Neural progenitor cell (in vitro differentiated cells): ENCODE results near the gene ISM1. TPM values are rescaled to one million over a fixed set of nuclear protein-coding genes. Genes with fewer than 3 reads are reported as not detected.

ENCODE experiments used
- DNase-seq: peaks from one replicate; pipeline ENCODE4 v3.0.0-alpha.2; 2016; ENCODE audit warnings: low spot score
- H2AFZ ChIP-seq: fragments of 200-600 bp; sonication (generic); replicated peaks from 2 replicates; pipeline ENCODE4 v1.6.1; 2016; ENCODE audit warnings: antibody characterized with exemption
- H3F3A ChIP-seq: fragments of 200-600 bp; sonication (generic); 2 replicates; pipeline ENCODE4 v1.6.1; 2016; ENCODE audit warnings: antibody characterized with exemption, low read depth
- H3K27ac ChIP-seq: fragments of 200-600 bp; sonication (generic); 2 replicates; pipeline ENCODE4 v1.5.1; 2016; ENCODE audit warnings: mild to moderate bottlenecking
- H3K27me3 ChIP-seq: fragments of 200-600 bp; sonication (generic); 2 replicates; pipeline ENCODE4 v1.6.1; 2016; ENCODE audit warnings: mild to moderate bottlenecking, moderate library complexity
- H3K36me3 ChIP-seq: fragments of 200-600 bp; sonication (generic); 2 replicates; pipeline ENCODE4 v1.5.1; 2016
- H3K4me1 ChIP-seq: fragments of 200-600 bp; sonication (generic); 2 replicates; pipeline ENCODE4 v1.6.1; 2016; ENCODE audit warnings: mixed run types
- H3K4me2 ChIP-seq: fragments of 200-600 bp; sonication (generic); 2 replicates; pipeline ENCODE4 v1.6.1; 2016
- H3K4me3 ChIP-seq: fragments of 200-600 bp; sonication (generic); 2 replicates; pipeline ENCODE4 v1.5.1; 2016
- H3K79me2 ChIP-seq: fragments of 200-600 bp; sonication (generic); 2 replicates; pipeline ENCODE4 v1.6.1; 2016; ENCODE audit warnings: low read depth
- H3K9ac ChIP-seq: fragments of 200-600 bp; sonication (generic); 2 replicates; pipeline ENCODE4 v1.6.1; 2016
- H3K9me3 ChIP-seq: fragments of 200-600 bp; sonication (generic); 2 replicates; pipeline ENCODE4 v1.5.1; 2016; ENCODE audit warnings: low read depth
- H4K20me1 ChIP-seq: fragments of 200-600 bp; sonication (generic); 2 replicates; pipeline ENCODE4 v1.6.1; 2016; ENCODE audit warnings: low read depth
- H3K27ac Mint-ChIP-seq: 3 replicates; pipeline ENCODE4 v1.8.0; 2021; ENCODE audit warnings: mixed read lengths
- H3K27me3 Mint-ChIP-seq: 2 replicates; pipeline ENCODE4 v1.8.0; 2022; ENCODE audit warnings: low read depth, mild to moderate bottlenecking, inconsistent platforms, moderate library complexity, mixed read lengths; ENCODE audit not compliant: insufficient read depth
- H3K36me3 Mint-ChIP-seq: 3 replicates; pipeline ENCODE4 v1.8.0; 2021; ENCODE audit warnings: mixed read lengths
- H3K4me1 Mint-ChIP-seq: 3 replicates; pipeline ENCODE4 v1.8.0; 2021; ENCODE audit warnings: mixed read lengths
- H3K4me3 Mint-ChIP-seq: 3 replicates; pipeline ENCODE4 v1.8.0; 2021; ENCODE audit warnings: mild to moderate bottlenecking, moderate library complexity, mixed read lengths
- H3K9me3 Mint-ChIP-seq: 3 replicates; pipeline ENCODE4 v1.8.0; 2020; ENCODE audit warnings: mixed read lengths
- EZH2 ChIP-seq: fragments of 200-600 bp; sonication (generic); IDR thresholded peaks from 2 replicates; pipeline ENCODE4 v1.6.1; 2017; ENCODE audit warnings: antibody characterized with exemption, mild to moderate bottlenecking, moderate library complexity
- EZH2phosphoT487 ChIP-seq: fragments of 200-600 bp; sonication (generic); IDR thresholded peaks from 2 replicates; pipeline ENCODE4 v1.6.1; 2017; ENCODE audit warnings: antibody characterized with exemption
- total RNA-seq: library from RNA; depleted of rRNA; stranded (reverse); fragments of >200 nt; gene quantifications from 2 replicates; pipeline ENCODE4 v1.2.3, GENCODE V29; 2015; ENCODE audit warnings: low replicate concordance
- TF ChIP-seq, protein P1 (sequence below): fragments of 200-600 bp; sonication (generic); IDR thresholded peaks from 2 replicates; pipeline ENCODE4 v1.5.1; 2017; ENCODE audit warnings: antibody characterized with exemption, mild to moderate bottlenecking

ISM1 gene
- total RNA-seq, 1 donor from 2014 or later, result not detected

DNA sequence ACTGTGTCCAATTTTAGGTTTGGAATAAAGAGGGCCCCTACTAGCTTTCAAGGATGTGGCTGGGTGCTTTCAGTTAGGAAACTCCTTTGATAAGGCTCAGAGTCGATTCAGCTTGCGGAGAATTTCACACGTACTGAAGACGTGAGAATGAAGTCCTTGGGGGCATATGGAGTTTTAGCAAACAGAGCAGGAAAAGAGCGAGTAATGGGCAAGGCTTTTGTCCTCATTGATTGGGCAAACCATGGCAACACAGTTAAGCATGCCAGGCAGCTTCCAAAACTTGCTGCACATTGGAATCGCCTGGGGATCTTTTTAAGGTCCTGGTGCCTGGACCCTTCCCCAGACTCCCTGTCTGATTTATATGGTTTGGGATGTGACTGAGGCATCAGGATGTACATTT is 29.2 kb downstream of the ISM1 start:
- Histone ChIP-seq H3K4me1 (no peaks in the 10 kb centered on the region), H3K79me2 (no peaks in the 10 kb centered on the region), H2AFZ (no peak overlapping the region), H3K27me3 (no peaks in the 10 kb centered on the region), H3F3A (no peaks in the 10 kb centered on the region), H3K27ac (no peak overlapping the region), H3K9me3 (no peaks in the 10 kb centered on the region), H4K20me1 (no peaks in the 10 kb centered on the region), H3K9ac (no peak overlapping the region), H3K4me2 (no peak overlapping the region), H3K4me3 (no peak overlapping the region), H3K36me3 (no peaks in the 10 kb centered on the region)
- H3K4me3 Mint-ChIP-seq, result no peak overlapping the region
- TF ChIP-seq EZH2, result no peak
- no peak for TF ChIP-seq EZH2phosphoT487
- TF ChIP-seq, protein P1, sequence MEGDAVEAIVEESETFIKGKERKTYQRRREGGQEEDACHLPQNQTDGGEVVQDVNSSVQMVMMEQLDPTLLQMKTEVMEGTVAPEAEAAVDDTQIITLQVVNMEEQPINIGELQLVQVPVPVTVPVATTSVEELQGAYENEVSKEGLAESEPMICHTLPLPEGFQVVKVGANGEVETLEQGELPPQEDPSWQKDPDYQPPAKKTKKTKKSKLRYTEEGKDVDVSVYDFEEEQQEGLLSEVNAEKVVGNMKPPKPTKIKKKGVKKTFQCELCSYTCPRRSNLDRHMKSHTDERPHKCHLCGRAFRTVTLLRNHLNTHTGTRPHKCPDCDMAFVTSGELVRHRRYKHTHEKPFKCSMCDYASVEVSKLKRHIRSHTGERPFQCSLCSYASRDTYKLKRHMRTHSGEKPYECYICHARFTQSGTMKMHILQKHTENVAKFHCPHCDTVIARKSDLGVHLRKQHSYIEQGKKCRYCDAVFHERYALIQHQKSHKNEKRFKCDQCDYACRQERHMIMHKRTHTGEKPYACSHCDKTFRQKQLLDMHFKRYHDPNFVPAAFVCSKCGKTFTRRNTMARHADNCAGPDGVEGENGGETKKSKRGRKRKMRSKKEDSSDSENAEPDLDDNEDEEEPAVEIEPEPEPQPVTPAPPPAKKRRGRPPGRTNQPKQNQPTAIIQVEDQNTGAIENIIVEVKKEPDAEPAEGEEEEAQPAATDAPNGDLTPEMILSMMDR, result no peak
- H3K27me3 Mint-ChIP-seq, result peaks cover 8% of the 10 kb centered on the region
- no peak for DNase-seq
- no peaks in the 10 kb centered on the region for H3K36me3 Mint-ChIP-seq
- H3K4me1 Mint-ChIP-seq, result peaks cover 13% of the 10 kb centered on the region
- no peak overlapping the region for H3K27ac Mint-ChIP-seq
- H3K9me3 Mint-ChIP-seq, result peaks cover 3% of the 10 kb centered on the region

DNA sequence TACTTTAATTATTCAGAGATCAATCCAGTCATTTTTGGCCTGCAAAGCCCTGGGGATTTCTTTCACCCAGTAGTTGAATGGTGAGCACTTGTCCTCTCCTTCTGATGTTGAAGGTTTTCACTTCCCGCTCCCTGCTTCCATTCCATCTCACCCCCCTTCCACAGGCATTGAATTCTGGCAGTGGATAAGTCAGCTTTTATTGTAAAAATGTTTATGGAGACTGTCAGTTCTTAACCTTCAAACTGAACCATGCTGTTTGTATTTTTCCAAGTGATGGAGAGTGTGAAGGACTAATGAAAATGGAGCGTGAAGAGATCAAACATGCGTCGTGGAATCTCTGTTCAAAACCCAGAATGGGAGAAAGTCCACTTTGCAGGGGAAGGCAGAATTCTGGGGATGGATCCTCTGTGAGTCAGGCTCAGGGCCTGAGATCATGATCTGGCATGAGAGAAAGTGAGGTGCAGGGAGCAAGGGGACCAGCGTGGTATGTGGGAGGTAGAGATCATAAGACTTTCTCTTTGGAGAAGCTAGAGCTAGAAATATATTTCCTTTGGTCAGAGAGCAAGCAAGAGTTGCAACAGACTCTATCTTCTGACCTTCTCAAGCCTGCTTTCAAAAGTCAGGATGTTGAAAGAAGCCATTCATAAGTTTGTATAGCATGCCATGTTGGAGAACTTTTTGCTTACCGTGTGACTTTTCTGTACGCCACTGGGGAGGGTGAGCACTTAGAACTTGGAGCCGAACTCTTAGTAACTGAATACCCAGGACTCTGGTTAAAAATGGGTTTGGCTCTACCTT is 30.2 kb downstream of the ISM1 start:
- no peaks in the 10 kb centered on the region for H3K27me3 ChIP-seq
- no peak for DNase-seq
- TF ChIP-seq EZH2, result no peak
- Mint-ChIP-seq H3K4me3 (no peak overlapping the region), H3K36me3 (no peaks in the 10 kb centered on the region), H3K27me3 (peaks cover 7% of the 10 kb centered on the region), H3K4me1 (peaks cover 13% of the 10 kb centered on the region), H3K27ac (no peak overlapping the region), H3K9me3 (peaks cover 3% of the 10 kb centered on the region)
- H3K79me2 ChIP-seq, result no peaks in the 10 kb centered on the region
- H3K4me2 ChIP-seq, result no peak overlapping the region
- H3K4me3 ChIP-seq, result no peak overlapping the region
- no peak overlapping the region for H2AFZ ChIP-seq
- no peaks in the 10 kb centered on the region for H3K36me3 ChIP-seq
- no peak overlapping the region for H3K9ac ChIP-seq
- no peak overlapping the region for H3K27ac ChIP-seq
- no peaks in the 10 kb centered on the region for H4K20me1 ChIP-seq
- H3K4me1 ChIP-seq, result no peaks in the 10 kb centered on the region
- no peaks in the 10 kb centered on the region for H3K9me3 ChIP-seq
- H3F3A ChIP-seq, result no peaks in the 10 kb centered on the region

DNA sequence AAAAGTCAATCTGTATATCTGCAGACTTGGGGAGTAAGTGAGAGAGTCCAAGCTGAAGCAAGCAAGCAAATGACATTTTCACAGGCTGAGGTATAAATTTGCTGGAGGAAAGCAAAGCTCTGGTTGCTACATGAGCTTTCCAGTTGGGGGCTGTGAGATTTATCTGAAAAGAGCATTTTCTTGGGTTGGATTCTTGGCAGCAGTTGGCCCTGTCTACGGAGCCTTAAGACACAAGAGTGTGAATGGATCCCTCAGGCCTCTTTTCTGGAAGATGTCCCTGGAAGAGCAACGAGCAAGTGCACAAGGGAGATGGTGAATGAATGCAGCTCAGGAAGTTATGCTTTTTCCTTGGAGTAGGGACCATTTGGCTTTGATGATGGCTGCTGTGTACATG is 30.8 kb downstream of the ISM1 start:
- Histone ChIP-seq H3K79me2 (no peaks in the 10 kb centered on the region), H2AFZ (no peak overlapping the region), H3K4me2 (no peak overlapping the region), H3K27me3 (no peaks in the 10 kb centered on the region), H4K20me1 (no peaks in the 10 kb centered on the region), H3K4me3 (no peak overlapping the region), H3K36me3 (no peaks in the 10 kb centered on the region), H3K9ac (no peak overlapping the region), H3K4me1 (no peaks in the 10 kb centered on the region), H3K27ac (no peak overlapping the region), H3F3A (no peaks in the 10 kb centered on the region), H3K9me3 (no peaks in the 10 kb centered on the region)
- DNase-seq, result no peak
- Mint-ChIP-seq H3K9me3 (peaks cover 3% of the 10 kb centered on the region), H3K27me3 (peaks cover 6% of the 10 kb centered on the region), H3K4me1 (peaks cover 13% of the 10 kb centered on the region), H3K27ac (no peak overlapping the region), H3K4me3 (no peak overlapping the region), H3K36me3 (no peaks in the 10 kb centered on the region)
- TF ChIP-seq, protein P1, result no peak
- TF ChIP-seq EZH2phosphoT487, result no peak
- TF ChIP-seq EZH2, result no peak

DNA sequence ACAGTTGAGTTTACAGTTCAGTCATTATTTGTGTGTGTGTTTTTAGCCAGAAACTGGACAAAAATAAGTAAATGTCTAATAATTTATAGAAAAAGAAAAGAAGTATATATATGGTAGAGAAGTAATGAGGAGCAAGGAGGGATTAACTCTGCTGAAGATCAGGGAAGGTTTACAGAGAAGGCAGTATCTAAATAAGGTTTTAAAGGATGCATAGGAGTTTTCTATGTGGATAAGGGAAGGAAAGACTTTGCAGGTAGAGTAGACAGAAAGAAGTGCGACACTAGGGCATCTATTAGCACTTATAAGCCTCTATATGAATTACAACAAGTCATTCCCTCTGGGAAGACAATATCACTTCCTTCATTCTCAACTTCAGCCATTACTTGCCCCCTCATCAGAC is 34.3 kb downstream of the ISM1 start:
- no peaks in the 10 kb centered on the region for H3K36me3 ChIP-seq
- peaks cover 3% of the 10 kb centered on the region for H3K9me3 Mint-ChIP-seq
- H3K27me3 ChIP-seq, result no peaks in the 10 kb centered on the region
- no peak overlapping the region for H3K9ac ChIP-seq
- H3K27ac ChIP-seq, result no peak overlapping the region
- no peaks in the 10 kb centered on the region for H3K9me3 ChIP-seq
- H3K4me3 ChIP-seq, result no peak overlapping the region
- H2AFZ ChIP-seq, result no peak overlapping the region
- no peaks in the 10 kb centered on the region for H4K20me1 ChIP-seq
- DNase-seq, result no peak
- no peak overlapping the region for H3K4me3 Mint-ChIP-seq
- H3F3A ChIP-seq, result no peaks in the 10 kb centered on the region
- TF ChIP-seq EZH2, result no peak
- TF ChIP-seq EZH2phosphoT487, result no peak
- TF ChIP-seq, protein P1, result no peak
- H3K79me2 ChIP-seq, result no peaks in the 10 kb centered on the region
- H3K4me1 Mint-ChIP-seq, result no peaks in the 10 kb centered on the region
- no peaks in the 10 kb centered on the region for H3K36me3 Mint-ChIP-seq
- H3K4me2 ChIP-seq, result no peak overlapping the region
- no peaks in the 10 kb centered on the region for H3K4me1 ChIP-seq
- peaks cover 6% of the 10 kb centered on the region for H3K27me3 Mint-ChIP-seq
- no peak overlapping the region for H3K27ac Mint-ChIP-seq
